Measurements from ENCODE around the gene SPATA22.
A peak's percentile ranks its signal among the peaks of the same experiment; 100 is the strongest.
"Not testable (repeated sequence)": the region's sequence is repeated elsewhere in the genome, so short reads cannot be mapped to it uniquely, and the experiment has no call there.

SPATA22 gene

GRCh38 chr17:3471599-3471998 is at the start of gene SPATA22:
SPATA22 (minus strand) TSS chr17:3471819; CDS start chr17:3469325, 2,494 bp downstream.
- FAIRE-seq, result no peak
- no peak for DNase-seq (ENCODE audit: insufficient read length, low spot score)

GRCh38 chr17:3519472-3519871 is 47.9 kb upstream of the SPATA22 start:
- DNase-seq (ENCODE audit: insufficient read length, low spot score), result not testable (repeated sequence)
- FAIRE-seq, result peak; percentile 63

GRCh38 chr17:3514873-3515272 is 43.3 kb upstream of the SPATA22 start:
- FAIRE-seq (peak; percentile 26), DNase-seq (ENCODE audit: insufficient read length, low spot score) (no peak)

- FAIRE-seq; DNase-seq (ENCODE audit: insufficient read length, low spot score): not testable (repeated sequence)
Measured at GRCh38 chr17:3514167-3514566, 42.5 kb upstream of the SPATA22 start.

GRCh38 chr17:3513305-3514035 is 41.9 kb upstream of the SPATA22 start:
- DNase-seq (ENCODE audit: insufficient read length, low spot score) (no peak), FAIRE-seq (no peak)

- FAIRE-seq (no peak), DNase-seq (ENCODE audit: insufficient read length, low spot score) (no peak)
Measured at GRCh38 chr17:3512505-3513171, 41.0 kb upstream of the SPATA22 start.

- DNase-seq (ENCODE audit: insufficient read length, low spot score) (no peak), FAIRE-seq (no peak)
Measured at GRCh38 chr17:3511852-3512504, 40.4 kb upstream of the SPATA22 start.

- FAIRE-seq (no peak), DNase-seq (ENCODE audit: insufficient read length, low spot score) (no peak)
Measured at GRCh38 chr17:3510090-3510489, 38.5 kb upstream of the SPATA22 start.

GRCh38 chr17:3507869-3508268 is 36.2 kb upstream of the SPATA22 start:
- no peak for DNase-seq (ENCODE audit: insufficient read length, low spot score)
- FAIRE-seq, result no peak

- no peak for FAIRE-seq
- no peak for DNase-seq (ENCODE audit: insufficient read length, low spot score)
Measured at GRCh38 chr17:3507071-3507470, 35.5 kb upstream of the SPATA22 start.

GRCh38 chr17:3506054-3506453 is 34.4 kb upstream of the SPATA22 start:
- no peak for FAIRE-seq
- DNase-seq (ENCODE audit: insufficient read length, low spot score), result no peak

GRCh38 chr17:3505008-3505407 is 33.4 kb upstream of the SPATA22 start:
- FAIRE-seq, result no peak

GRCh38 chr17:3503285-3503684 is 31.7 kb upstream of the SPATA22 start:
- DNase-seq (ENCODE audit: insufficient read length, low spot score) (no peak), FAIRE-seq (no peak)

More at GRCh38 chr17:3505008-3505407, 33.4 kb upstream of the SPATA22 start:
- DNase-seq (ENCODE audit: insufficient read length, low spot score), result no peak

GRCh38 chr17:3502466-3502865 is 30.8 kb upstream of the SPATA22 start:
- FAIRE-seq, result no peak
- DNase-seq (ENCODE audit: insufficient read length, low spot score), result no peak

- FAIRE-seq (no peak), DNase-seq (ENCODE audit: insufficient read length, low spot score) (no peak)
Measured at GRCh38 chr17:3501344-3501743, 29.7 kb upstream of the SPATA22 start.

GRCh38 chr17:3497101-3497500 is 25.5 kb upstream of the SPATA22 start:
- FAIRE-seq (no peak), DNase-seq (ENCODE audit: insufficient read length, low spot score) (no peak)

- FAIRE-seq (no peak), DNase-seq (ENCODE audit: insufficient read length, low spot score) (no peak)
Measured at GRCh38 chr17:3485481-3486068, 14.0 kb upstream of the SPATA22 start.

- no peak for FAIRE-seq
- DNase-seq (ENCODE audit: insufficient read length, low spot score), result no peak
Measured at GRCh38 chr17:3482852-3483251, 11.2 kb upstream of the SPATA22 start.

GRCh38 chr17:3479988-3480387 is 8.4 kb upstream of the SPATA22 start:
- no peak for DNase-seq (ENCODE audit: insufficient read length, low spot score)
- FAIRE-seq, result peak; percentile 23

GRCh38 chr17:3475812-3476610 is 4.4 kb upstream of the SPATA22 start, which contains the start of gene ASPA:
ASPA (plus strand) TSS chr17:3475997; CDS start chr17:3476160, 163 bp downstream.
- no peak for DNase-seq (ENCODE audit: insufficient read length, low spot score)
- no peak for FAIRE-seq

Data from HTR-8/SVneo (cell line).